HCEC 1CT (cell line): Measurements from ENCODE around the gene GATA5.

Source experiments
- DNase-seq: peaks from one replicate; pipeline ENCODE4 v3.0.0-alpha.2; 2017

Gene GATA5

DNA sequence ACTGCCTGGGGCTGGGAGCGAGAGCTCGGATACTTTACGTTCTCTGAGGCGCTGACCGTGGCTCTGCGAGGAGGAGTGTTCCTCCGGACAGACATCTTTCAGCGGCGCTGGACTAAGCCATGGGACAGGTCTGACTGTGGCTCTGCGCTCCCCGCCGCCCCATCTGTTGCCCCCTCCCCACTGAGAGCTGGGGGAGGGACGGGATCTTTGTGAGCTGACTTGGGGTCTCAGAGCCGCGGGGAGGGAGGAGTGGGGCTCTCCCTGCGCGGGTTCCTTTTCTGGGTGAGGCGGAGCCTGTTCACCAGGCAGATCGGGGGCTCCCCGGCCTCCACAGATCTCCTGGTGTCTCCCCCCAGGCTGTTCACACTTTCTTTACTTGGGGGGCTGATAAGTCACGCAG is 11.3 kb upstream of the GATA5 start:
- DNase-seq = no peak

DNA sequence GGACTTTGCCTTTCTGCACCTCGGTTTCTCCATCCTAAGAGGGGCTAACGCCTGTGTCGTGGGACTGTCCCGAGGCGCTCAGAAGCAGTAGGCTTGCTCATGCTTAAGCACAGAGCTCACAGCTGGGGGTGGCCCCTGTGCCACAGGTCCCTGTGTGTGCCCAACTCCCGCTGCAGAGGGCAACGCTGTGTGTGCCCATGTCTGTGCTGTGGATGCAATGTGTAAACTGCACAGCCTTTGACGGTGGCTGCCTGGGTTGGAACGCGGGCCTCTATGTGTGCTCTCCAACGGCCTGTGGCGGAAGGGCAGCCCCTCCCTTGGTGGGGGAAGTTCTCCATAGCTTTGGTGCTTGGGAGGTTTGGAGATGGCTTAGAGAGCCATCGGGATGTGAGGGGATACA is 10.7 kb upstream of the GATA5 start:
- no peak for DNase-seq

DNA sequence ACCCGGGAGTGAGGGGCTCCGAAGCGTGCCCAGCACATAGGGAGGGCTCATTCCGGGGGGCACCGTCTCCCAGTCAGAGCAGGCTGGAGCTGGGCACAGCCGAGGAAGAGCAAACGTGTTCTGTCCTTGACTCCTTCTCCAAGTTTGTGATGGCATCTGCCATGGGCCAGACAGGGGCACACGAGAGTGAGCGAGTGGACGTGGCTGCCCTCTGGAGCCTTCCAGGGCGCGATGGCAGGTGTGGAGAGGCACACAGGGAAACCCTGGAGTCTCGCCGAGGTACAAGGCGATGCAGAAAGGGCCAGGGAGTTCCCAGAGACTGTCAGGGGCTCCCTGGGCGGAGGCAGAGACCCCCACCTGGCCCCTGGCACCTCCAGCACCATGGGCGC is 9.9 kb upstream of the GATA5 start:
- no peak for DNase-seq

DNA sequence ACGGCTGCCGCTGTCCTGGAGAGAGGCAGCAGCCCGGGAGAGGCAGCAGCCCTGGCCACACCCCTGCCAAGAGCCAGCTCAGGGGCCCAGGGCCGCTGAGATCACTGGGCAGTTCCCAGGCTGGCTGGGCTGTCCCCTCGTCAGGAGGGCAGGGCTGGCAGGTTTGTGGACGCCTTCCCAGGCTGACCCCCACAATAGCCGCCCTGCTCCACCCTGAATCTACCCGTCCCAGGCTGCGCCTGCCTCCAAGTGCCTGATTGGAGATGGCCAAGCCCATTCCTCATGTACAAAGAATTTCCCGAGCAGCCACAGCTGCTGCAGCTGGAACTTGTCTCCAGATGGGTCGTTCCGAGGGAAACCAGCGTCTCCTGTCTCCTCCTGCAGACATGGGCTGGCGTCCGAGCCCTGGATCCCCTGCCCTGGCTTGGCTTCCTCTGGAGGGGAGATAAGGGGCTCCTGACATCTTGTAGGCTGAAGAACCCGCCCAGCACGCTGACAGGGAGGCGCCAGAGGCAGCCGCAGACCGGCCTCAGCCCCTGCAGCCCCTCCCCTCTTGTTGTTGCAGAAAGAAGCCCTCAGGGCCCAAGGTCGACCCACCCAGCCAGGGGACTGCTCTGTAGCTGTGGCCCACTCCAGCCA is 9.4 kb upstream of the GATA5 start:
- no peak for DNase-seq

DNA sequence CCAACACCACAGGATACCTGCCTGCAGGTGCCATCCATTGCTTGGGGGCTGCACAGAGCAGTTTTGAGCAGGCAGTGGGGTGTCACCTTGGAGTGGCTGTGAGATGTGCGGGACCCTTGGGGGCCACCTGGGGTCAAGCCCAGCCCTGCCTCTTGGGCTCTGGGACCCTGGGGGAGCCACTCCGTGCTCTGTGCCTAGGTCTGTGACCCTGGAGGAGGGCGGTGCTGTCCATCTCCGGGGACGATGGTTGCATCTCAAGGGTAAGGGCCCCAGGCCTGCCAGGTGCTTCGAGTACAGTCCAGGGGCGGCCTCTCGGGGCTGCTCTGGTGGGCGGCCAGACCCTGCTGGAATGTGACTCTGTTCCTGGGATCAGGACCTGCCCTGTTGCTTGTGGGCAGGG is 8.7 kb upstream of the GATA5 start:
- DNase-seq = no peak

DNA sequence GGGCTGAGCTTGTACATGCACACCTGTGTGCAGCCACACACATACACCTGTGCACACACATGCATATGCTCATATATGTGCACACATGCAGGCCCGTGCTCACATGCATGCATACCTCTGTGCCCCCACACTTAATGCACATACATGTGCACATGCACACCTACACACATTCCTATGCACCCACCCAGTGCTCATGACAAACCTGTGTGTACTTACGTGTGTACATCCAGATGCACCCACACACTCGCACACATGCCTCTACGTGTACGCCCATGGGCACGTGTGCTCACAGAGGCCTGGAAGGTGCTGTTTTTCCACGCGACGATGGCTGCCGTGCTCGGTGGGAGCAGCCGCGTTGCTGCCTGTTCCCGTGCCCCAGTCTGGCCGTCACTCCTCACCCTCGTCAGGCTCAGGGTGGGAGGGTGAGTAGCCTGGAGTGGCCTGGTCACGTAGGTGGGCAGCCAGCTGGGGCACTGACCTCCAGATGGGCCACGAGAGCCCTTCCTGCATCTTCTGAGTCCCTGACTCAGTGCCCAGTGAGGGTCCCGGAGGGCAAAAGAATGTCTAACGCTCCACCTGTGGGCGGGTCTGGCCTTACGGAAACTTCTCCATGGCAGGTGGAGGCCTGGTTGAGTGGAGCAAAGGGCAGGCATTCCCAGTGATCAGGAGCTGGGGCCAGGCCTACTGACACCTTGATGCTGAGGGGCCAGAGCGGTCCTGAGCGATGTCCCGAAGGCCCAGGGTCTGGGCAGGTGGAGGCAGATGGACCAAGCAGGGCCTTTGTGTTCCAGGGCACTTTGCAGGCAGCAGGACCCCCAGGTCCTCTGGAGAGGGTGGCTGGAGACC is 8.0 kb upstream of the GATA5 start:
- DNase-seq = no peak

DNA sequence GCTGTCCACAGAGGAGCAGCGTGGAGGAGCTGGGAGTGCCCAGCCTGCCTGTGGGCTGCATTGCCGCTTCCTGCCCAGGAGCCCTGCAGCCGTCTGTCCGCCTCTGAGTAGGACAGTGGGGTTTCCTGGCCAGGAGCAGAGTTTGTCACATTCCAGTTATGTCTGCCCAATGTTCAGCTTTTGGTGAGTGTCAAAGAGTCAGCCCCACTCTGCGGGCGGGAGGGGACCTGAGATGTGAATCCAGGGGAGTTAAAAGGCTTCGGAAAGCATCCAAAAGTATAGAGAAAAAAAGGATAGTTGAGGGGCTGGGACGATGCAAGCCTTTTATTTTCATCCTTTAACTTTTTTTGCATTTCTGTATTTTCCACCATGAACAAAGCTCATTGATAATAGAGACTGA is 7.2 kb upstream of the GATA5 start:
- DNase-seq = no peak

DNA sequence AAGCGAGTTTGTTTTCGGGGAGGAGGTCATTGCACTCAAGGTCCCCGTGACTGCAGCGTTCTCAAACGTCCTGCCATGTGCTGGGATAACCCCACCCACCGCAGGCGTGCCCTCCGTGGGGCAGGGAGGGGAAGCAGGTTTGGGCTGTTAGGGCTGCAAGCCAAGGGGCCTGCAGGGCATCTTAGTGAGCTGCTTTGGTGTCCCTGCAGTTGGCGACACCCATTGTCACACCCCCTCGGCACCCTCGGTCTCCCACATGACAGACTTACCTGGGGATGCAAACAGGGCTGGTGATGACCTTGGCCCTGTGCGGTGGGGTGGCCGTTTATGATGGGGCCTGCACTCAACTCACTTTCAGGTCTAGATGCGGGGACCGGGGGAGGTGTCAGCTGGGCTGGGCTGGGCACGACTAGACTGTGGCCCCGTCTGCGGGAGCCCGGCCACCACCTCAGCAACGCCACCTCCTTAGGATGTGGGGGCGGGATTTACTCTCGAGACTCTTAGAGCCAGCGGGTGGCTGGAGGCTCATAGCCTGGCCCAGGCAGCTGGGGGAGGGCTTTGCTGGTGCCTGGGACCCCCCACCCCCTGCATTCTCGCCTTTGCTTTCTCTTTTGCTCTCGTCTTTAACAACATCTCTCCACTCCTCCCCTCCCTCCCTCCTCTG is 6.5 kb upstream of the GATA5 start:
- DNase-seq = no peak

DNA sequence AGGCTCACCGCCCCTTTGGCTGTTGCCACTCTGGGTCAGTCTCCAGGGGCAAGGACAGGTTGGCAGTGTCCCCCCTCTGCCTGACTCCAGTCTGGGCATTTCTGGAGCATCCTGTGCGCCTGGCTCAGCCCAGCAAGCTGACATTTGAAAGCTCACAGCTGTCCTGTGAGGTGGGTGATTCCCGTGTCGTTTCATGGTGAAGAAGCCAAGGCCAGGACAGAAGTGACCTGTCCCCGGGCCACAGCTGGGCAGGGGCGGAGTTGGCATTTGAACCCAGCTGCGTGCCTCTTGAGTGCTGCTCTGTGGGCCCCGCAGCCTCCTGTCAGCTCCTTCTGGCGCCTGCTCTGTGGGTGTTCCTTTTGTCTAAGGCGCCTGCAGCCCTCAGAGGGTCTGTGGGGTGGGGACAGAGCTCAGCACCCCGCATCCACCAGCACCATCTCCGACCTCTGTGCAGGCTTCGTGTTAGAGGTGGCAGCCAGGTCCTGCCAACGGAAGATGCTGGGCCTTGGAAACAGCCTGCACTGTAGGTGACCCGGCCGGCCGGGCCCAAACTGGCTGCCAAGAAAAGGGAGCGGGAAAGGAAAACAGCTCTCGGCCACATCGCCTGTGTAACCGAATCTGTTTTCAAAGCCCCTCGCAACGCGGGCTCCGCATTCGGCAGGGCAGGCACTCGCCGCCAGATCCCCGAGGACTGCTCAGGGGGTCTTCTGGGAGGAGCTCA is 5.8 kb upstream of the GATA5 start:
- no peak for DNase-seq

DNA sequence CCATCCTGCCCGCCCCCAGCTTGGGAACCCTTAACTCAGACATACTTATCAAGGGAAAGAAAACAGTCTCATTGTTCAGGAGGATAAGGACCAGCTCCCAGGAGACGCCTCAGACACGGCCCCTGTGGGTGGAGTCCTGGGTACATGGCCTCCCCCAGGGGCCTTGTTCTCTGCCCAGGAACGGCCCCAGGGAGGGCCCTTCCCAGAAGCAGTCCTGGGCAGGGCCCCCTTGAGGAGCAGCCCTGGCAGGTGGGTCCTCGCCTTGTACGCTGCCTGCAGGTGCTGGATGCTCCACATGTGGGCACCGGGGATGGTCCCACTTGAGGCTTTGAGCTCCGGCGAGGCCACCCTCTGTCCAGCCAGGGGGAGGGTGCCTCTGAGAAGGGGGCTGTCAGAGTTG is 4.5 kb upstream of the GATA5 start:
- no peak for DNase-seq

DNA sequence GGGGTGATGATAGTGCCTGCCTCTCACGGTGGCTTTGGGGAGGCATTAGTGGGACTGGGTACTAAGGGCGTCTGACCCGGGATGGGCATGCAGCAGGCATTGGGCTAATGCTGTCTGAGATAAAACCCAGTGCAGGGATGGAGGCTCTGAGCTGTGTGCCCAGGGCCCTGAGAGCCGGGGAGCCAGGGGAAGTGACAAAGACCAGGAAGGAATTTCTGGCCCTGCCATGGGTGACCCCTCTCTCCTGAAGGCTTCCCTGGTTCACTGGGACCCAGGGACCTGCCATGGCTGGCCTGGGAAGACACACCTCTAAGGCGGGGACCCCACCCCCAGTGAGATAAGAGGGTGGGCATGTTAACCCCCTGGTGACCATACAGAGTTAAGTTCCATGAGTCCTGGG is 3.9 kb upstream of the GATA5 start:
- DNase-seq = no peak

DNA sequence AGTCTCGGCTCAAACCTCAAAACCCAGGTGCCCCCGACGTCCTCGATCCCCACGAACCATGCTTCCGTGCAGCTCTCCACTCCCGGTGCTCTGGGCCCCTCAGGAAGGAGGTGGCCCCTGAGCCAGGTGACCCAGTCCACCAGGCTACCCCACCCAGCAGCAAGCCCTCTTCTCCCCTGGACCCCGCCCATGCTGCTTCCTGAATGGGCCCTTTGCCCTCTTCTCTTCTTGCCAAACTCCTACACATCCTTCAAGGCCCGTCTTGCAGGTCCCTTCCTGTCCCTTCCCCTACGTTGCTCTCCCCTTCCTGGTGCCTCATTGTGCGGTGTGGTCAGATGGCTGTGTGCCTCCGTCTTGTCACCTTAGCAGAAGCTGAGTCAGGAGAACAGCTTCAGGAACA is 3.4 kb upstream of the GATA5 start:
- DNase-seq = no peak

DNA sequence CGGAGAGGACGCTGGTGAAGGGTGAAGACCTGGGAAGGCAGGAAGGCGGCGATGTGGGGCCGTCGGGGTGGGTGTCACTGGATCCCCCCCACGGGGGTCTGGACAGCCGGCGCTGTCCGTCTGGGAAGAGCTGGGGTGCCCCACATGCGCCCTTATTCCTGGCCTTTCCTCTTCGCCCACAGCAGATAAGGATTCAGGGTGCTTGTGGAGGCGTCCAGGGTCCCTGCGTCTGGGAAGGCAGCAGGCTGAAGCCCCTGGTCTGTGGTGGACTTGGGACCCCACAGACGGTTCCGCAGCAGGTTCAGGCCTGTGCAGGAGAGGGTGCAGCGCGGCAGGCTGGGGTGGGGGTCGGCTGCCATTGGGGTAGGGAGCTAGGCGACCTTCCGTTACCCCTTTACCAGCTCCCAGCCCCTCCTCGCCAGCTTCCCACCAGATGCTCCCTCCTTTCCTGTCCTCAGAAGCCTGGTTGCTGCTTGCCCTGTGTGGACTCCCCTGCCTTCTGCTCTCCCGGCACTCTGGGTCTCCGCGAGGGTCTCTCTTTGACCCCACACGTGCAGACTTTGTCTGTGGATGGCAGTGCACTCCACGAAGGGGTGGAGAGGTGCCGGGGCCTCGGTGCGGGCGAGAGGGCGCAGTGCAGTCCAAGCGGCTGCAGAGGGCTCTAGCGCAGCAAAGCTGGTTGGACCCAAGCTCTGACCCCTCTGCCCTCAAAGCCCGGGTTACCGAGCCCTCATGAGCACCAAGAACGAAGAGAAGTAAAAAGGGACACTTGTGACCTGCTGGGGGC is 2.1 kb upstream of the GATA5 start:
- no peak for DNase-seq

DNA sequence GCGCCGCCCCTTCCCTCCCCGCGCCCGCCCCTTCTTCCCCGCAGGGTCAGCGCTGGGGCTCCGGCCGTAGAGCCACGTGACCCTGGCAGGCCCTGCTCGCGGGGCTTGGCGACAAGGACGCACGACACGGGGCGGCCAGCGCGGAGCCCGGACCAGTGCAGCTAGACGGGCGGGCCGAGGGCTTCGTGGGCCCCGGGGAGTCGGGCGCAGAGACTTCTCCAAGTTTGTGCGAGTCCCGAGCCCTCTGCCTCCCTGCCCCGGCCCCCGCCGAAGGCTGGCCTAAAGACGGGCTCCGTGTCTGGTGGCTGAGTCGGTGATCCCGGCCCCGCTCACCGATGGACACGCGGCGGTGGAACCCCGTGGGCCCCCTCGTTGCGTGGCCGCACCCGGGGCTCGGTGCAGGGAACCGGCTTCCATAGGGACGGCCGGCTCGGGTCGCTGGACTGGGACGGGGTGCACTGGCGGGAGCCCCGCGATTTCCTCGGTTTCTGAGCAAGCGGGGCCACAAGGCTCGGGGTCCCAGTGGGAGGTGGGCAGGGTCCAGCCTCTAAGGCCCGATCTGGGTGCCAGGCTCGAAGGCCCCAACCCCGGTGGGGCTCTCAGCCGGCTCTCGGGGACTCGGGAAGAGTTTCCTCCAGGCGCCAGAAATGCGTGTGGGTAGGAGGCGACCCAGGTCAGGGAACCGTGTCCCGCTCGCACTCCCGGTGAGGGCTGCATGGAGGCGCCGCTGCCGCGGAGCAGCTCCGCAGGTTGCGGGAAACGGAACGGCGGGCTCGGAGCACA is 452 bp upstream of the GATA5 start:
- DNase-seq = no peak

DNA sequence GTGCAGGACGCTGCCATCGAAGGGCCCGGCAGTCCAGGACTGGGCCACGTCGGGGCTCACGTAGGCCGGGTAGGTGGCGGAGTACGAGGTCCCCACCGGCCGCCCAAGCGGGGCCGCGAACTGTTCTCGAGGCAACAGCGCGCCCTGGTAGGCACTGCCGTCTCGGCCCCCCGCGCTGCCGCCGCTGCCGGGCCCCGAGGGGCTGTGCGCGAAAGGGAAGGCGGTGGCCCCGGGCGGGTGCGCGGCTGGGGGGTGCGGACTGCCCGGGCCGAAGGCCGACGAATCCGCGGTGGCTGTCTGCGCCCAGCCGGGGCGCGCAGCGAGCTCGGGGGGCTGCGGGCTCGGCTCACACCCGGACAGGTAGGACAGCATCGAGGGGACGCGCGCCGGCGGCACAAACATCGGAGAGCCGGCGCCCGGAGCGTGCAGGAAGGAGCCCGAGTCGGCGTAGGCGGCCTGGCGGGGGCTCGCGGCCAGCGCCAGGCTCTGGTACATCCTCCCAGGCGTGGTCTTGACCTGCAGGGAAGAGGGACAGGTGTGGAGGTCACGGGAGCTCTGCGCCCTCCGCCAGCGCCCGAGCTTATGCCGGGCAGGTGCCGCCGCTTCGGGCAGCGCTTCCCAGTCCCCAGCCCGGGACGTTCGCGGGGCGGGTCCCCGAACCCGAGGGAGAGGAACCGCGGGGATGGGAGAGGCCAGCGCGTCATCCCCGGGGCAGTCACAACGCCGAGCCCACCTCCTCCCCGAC is 596 bp downstream of the GATA5 start:
- no peak for DNase-seq

DNA sequence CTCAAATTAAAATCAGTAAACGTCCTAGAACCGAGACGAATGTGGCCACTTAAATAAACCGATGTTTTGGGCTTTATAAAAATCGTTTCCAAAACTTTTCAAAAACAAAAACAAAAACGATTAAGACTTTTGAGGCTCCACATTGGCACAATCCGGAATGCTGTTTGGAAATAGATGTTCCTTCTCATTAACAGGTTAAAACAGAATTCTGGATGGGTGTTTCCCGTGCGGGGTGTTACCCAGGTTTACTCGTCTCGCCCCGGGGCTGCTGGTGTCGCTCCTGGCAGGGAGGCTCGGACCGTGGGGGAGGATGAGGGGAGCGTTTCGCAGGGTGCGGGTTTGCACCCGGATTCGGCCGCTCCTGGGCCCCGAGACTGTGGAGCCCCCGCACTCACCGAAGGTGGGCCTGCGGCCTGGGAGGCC is 1.2 kb downstream of the GATA5 start:
- DNase-seq = no peak

DNA sequence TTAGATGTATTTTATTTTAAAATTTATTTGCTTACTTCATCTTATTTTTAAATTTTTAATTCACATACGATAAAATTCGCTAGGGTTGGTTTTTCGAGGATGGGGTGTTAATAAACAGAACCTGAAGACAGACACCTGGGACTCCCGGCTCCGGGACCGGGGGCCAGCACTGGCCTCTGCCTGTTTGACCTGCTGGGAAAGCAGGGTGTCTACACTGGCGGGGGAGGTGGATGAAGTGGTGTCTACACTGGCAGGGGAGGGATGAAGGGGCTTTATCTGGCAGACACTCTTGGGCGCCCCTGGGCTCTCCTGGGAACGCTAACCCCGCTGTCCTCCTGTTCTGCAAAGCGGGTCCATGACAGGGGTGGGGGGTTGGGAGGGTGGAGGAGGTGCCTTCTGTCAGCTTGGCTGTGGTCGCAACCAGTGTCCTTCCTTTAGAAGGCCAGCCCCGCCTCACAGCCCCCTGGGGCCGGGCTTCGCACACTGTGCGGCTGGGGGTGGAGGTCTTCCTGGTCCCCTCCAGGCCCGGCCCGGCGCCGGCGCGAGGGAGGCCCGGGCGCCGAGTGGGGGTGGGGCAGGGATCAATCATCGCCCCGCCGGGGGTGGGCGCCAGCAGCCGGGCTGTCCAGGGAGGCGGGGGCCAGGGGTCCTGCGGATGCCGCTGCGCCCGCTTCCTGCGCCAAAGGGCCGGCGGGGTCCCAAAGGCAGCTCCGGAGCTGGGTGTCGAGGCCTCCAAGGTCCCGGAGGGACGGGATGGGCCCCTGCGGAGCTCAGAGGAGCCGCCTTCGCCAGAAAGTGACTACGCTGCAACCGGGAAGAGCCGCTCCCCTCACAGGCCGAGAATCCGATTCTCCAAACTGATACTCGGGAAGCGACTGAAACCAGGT is 1.8 kb downstream of the GATA5 start:
- DNase-seq = no peak

DNA sequence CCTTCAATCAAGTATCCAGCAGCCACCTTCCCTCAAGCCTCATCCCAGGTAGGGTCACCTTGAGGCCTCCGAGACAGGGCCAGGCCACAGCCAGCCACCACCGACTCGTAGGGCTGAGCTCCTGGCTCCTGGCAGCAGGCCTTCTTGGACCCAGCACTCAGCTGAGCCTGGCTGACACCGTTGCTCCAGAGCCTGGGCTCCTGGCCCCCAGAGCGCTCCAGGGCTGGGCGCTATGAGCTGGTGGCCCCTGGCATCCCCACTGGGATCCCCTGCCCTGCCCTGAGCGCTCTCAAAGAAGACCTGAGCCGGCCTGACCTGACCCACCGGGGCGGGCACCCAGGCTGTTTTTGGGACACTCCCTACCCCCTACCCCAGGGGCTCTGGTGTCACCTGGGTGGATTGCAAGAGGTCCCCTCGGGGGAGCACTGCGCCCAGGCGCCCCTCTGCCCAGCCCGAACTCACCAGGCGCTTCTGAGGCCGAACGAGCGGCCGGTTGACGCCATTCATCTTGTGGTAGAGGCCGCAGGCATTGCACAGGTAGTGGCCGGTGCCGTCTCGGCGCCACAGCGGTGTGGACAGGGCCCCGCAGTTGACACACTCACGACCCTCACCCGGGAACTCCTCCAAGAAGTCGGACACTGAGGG is 2.7 kb downstream of the GATA5 start:
- DNase-seq = no peak

DNA sequence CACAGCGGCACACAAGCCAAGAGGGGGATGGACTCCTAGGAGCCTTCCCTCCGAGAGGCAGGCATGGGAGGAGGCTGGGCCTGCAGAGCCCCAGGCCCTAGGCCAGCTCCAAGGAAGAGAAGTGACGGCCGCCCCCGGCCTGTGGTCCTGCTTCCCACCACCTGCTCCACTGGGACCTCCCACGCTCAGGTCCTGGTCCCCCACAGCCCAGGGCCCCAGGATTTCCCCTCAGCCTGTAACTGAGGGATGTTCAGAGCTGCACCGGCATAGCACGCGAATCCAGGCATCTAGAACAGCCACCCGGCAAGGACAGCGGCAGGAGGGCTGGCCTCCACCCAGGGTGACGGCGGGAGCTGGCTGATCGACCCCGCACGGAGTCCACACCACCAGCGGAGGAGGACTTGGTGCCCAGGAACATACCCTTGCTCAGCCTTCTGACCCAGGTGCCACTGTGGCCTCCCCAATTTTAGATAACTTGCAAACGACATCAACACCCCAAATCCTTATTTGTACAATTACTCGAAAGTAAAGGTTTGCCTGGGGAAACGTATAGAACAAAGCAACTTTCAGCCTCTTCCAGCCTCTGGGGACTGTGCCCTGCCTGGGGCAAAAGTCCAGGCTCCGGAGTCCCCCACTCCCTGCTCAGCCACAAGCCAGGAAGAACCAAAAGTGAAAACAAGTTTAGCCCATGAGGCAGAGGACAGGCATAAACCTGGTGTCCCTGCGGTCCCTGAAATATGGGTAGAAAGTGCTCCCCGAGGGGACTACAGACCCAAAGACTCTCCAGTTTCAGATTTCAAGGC is 3.5 kb downstream of the GATA5 start:
- no peak for DNase-seq
